ENCODE data around the gene LMTK2. TPM values are rescaled to one million over a fixed set of nuclear protein-coding genes. Genes with fewer than 3 reads are reported as not detected.

The LMTK2 gene
- total RNA-seq, 2 experiments from 2014 or later: 10.0 to 17.5 TPM

GRCh38 chr7:98251601-98252424, 145.2 kb downstream of the LMTK2 start, which contains the start of gene TECPR1:
Gene TECPR1 (minus strand): TSS chr7:98252232. CDS start chr7:98246146, 6,086 bp downstream.
- peak within 1 kb of the TSS; percentile 86 for H3K4me3 ChIP-seq (ENCODE audit: low read depth, low read length, poor library complexity, severe bottlenecking)
- ChIA-PET CTCF (ENCODE audit: unreplicated experiment) (no interaction called here), POLR2A (interaction anchor here (1.1 to 1.8 kb wide), 2 partner anchors 11 to 46 kb away, joined by 4 to 5 read pairs; no protein-coding TSS in a partner anchor)
- peak within 1 kb of the TSS; percentile 100 for H3K4me2 ChIP-seq (ENCODE audit: low read length)
- H3K4me1 ChIP-seq (ENCODE audit: insufficient read depth, low read length, poor library complexity, severe bottlenecking): peaks cover 32% of the 10 kb centered on the region
- peak within 1 kb of the TSS; percentile 61 for H2AFZ ChIP-seq (ENCODE audit: low read length)
- BruUV-seq (replicated peaks): no TSS peak
- H3K27ac ChIP-seq (ENCODE audit: low read depth, low read length, poor library complexity, severe bottlenecking): peak within 1 kb of the TSS; percentile 83
- no peaks in the 10 kb centered on the region for H3K9me2 ChIP-seq (ENCODE audit: insufficient read depth, low read length)
- no peaks in the 10 kb centered on the region for H4K20me1 ChIP-seq (ENCODE audit: insufficient read depth, low read length)
- peaks cover 6% of the 10 kb centered on the region; the same call in 1 of the 2 replicates for H3K79me2 ChIP-seq (ENCODE audit: insufficient read depth, low read depth, low read length)
- H3K36me3 ChIP-seq (ENCODE audit: insufficient read depth, low read length): peaks cover under 1% of the 10 kb centered on the region; the same call in 1 of the 2 replicates
- no peaks in the 10 kb centered on the region for H3K9me3 ChIP-seq (ENCODE audit: low read length)
- TF ChIP-seq CTCF (conservative IDR thresholded peaks at IDR 0.05; ENCODE audit: low read length) (no peak), EZH2phosphoT487 (IDR thresholded peaks at IDR 0.05; ENCODE audit: borderline replicate concordance, low read depth, low read length) (no peak)
- intact Hi-C loops (cut with micrococcal nuclease; ENCODE audit: unreplicated experiment): loop anchor here (1.0 to 5.0 kb wide), 4 partner anchors 29 to 1135 kb away; partner anchors contain the start of genes BRI3 and SDHAF3
- peak; percentile 93 for DNase-seq (ENCODE audit: low spot score)

- H3K27ac ChIP-seq (ENCODE audit: low read depth, low read length, poor library complexity, severe bottlenecking): no peak overlapping the region
- ChIA-PET POLR2A (interaction anchor here (0.8 to 1.1 kb wide), 2 partner anchors 10 to 107 kb away, joined by 3 to 5 read pairs; no protein-coding TSS in a partner anchor), CTCF (ENCODE audit: unreplicated experiment) (no interaction called here)
- no peaks in the 10 kb centered on the region for H4K20me1 ChIP-seq (ENCODE audit: insufficient read depth, low read length)
- H3K9me2 ChIP-seq (ENCODE audit: insufficient read depth, low read length): no peaks in the 10 kb centered on the region
- TF ChIP-seq CTCF (conservative IDR thresholded peaks at IDR 0.05; ENCODE audit: low read length) (no peak), EZH2phosphoT487 (IDR thresholded peaks at IDR 0.05; ENCODE audit: borderline replicate concordance, low read depth, low read length) (no peak)
- peaks cover 32% of the 10 kb centered on the region for H3K4me1 ChIP-seq (ENCODE audit: insufficient read depth, low read length, poor library complexity, severe bottlenecking)
- TSS peak; percentile 52 for BruUV-seq (replicated peaks)
- no peak for DNase-seq (ENCODE audit: low spot score)
- peak overlapping the region; percentile 86 for H3K4me3 ChIP-seq (ENCODE audit: low read depth, low read length, poor library complexity, severe bottlenecking)
- intact Hi-C loops (cut with micrococcal nuclease; ENCODE audit: unreplicated experiment): loop anchor here (5.0 kb wide), 2 partner anchors 280 to 1135 kb away; partner anchors contain the start of gene SDHAF3
- no peaks in the 10 kb centered on the region for H3K9me3 ChIP-seq (ENCODE audit: low read length)
- peaks cover 5% of the 10 kb centered on the region; the same call in 1 of the 2 replicates for H3K36me3 ChIP-seq (ENCODE audit: insufficient read depth, low read length)
- peaks cover 6% of the 10 kb centered on the region; the same call in 1 of the 2 replicates for H3K79me2 ChIP-seq (ENCODE audit: insufficient read depth, low read depth, low read length)
- peak overlapping the region; percentile 61 for H2AFZ ChIP-seq (ENCODE audit: low read length)
- H3K4me2 ChIP-seq (ENCODE audit: low read length): peak overlapping the region; percentile 100
Observed at GRCh38 chr7:98252425-98253054, 145.9 kb downstream of the LMTK2 start.

All from OCI-LY7 (cell line).